Anterior cingulate cortex (tissue), 58 donors: ENCODE results near the gene EPHA6.

Experiments used
- DNase-seq, 58 donors: peaks; one replicate each; lab custom pipeline; 2025; lab: John Stamatoyannopoulos, UW

Gene EPHA6

DNA sequence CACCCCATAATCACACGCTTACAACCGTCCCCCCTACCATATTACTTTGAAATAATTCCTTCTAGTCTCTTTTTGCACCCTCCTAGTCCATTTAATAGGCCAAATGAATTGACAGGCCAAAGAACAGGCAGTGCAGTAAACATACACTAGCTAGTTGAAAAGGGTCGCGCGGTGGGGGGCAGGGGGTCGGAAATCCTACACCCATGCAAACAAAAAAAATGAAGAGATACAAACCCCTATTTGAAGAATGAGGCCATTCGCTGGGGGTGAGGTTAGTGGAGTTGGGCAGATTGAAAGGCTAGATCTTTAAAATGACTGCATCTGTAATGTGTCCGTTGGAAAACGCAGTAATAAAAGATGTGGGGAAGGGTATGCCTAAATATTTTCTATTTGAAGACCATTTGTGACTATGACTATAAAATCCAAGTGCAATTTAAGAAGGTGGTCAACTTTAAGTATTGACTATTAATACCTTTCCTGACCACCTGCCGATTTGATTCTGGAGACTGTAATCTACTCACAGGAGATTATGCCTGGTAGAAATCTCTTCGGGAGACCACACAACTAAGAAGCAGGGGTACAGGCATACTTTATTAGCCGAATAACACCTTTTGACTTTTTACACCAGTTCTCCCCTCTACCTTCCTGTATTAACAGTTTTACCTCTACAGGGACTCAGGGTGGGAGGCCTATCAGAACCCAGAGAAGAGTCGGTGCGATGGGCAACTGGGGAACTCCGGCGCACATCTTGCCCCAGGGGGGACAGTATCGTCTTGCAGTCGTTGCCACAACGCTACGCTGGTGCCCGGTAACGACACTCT is 949.4 kb downstream of the EPHA6 start:
- no peak for DNase-seq

DNA sequence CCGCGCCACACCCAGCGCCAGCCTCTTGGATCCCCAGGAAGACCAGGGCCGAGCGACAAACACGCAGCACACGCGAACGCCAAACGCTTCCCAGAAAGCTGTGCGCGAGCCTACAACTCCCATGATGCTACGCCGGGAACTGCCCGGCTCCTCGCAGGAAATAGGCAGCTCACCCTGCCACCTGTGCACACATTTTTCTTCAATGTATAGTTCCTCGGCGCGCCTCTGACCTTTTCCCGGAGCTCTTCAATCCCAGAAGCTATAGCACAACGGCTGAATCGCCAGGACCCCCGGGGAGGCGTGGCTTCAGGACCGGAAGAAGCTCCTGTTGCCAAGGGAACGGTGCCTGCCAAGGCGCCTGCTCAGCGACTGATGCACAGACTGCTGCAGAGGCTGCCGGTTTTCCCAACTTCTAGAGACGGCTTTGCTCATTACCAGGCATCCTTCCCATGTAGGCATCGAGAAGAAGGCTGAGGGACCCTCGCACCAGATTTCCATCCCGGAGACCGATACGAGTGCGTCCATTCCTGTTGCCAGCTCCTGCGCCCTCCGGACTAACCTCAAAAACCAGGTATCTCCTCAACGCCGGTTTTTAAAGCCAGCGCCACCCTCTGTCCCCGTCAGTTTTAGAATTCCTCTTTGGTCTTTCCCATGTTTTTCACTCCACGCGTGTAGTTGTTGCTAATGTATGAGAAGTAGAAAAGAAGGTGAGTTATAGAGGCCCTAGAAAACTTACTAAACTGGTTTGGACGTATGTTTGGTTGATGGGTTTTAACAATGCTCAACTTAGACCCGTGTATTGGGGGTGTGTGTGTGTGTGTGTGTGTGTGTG is 950.2 kb downstream of the EPHA6 start, which contains the start of gene ARL6:
ARL6 (plus strand) TSS at position 352 of the 832 bp plus-strand sequence. CDS start 3,350 bp downstream, outside the sequence.
- peak; percentile 54 to 96 (median 90) for DNase-seq

DNA sequence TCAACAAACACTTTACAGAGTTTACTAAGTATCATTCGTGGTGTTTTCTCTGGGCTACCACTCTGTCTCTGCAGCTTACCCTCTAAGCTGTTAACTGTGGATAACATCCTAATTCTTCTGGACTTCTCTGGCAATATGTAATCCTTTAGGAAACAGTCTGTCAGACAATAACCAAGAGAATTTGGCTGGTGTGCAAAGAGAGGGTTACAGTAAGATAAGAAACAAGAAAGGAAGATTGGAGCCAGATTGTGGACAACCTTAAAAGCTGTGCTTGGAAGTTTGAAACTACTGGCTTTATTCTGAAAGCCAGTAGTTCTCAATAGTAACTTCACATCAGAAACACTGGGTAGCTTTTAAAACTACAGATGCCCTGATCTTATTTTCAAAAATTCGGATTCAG is 950.9 kb downstream of the EPHA6 start:
- DNase-seq = no peak

DNA sequence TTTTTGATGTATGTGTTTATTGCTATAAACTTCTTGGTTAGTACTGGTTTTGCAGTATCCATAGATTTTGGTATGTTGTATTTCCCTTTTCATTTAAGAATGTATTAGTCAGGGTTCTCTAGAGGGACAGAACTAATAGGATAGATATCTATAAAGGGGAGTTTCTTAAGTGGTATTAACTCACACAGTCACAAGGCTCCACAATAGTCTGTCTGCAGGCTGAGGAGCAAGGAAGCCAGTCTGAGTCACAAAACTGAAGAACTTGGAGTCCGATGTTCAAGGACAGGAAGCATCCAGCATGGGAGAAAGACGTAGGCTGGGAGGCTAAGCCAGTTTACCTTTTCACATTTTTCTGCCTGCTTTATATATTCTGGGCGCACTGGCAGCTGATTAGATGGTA is 958.5 kb downstream of the EPHA6 start:
- no peak for DNase-seq

DNA sequence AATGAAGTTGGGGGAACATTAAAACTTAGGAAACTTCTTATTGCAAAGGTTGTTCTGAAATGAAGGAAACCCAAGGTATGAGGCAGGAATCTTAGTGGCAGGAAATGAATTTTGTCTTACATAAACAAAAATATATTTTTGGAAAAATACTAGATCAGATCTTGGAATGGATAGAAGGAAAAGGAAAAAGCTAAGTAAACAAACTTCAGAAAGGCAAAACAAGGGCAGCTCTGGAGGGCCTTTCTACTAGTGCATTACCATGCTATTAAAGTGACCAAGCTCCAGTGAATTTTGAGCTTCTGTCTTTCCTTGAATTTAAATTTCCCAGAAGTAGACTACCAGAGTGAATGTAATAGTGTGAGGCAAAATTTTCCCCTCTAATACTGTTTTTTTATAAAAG is 963.8 kb downstream of the EPHA6 start:
- no peak for DNase-seq

DNA sequence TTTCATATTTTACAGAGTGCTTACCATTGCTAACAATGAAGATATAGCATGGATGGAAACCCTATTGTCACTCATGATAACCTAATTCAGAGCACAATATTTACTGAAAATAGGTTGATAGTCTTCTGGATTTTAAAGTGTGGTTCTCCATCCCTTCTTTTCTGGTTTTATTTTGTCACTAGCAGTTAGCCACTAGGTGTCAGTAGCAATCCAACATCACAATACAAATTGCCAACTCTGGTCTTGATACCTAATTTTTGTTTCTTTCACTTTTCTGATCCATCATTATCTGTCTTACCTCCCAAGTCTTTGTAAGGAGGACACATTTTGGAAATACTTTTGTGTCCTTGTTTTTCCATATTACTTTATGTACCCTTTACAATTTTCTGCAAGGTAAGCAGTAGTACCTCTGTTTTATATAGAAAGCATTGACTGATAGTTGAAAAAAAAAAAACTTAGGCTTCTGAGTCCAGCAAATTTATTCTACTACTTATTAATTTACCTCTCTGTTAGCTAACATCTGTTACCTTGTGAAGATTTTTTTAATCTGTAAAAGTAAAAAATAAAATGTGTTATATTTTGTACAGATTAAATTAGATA is 979.1 kb downstream of the EPHA6 start:
- DNase-seq = peak in 3 of 58 donors; percentile 1 to 35 (median 2)

DNA sequence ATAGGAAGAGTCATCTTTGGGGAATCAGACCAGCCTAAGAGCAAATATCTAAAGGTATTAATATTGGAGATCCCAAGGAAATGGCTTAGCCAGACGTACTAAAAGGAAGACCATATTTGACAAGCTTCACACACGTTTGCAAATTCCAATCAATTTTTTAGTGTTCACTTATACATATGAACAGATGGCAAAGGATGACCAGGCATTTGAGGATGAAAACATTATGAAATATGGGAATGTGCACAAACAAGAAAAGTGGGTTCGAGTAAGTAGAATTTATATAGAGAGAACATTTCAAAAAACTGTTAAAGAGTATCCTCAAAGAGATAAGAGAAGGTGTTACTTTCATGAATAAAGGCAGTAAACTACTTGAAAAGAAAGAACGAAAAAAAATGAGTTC is 981.6 kb downstream of the EPHA6 start:
- no peak for DNase-seq
